NCI-H1417 (cell line): Measurements from ENCODE around the gene WDR81.
"Not testable (repeated sequence)": the region's sequence is repeated elsewhere in the genome, so short reads cannot be mapped to it uniquely, and the experiment has no call there.

Source experiments
- DNase-seq, 3 experiments: peaks; one replicate each; lab custom pipeline; 2025; lab: John Stamatoyannopoulos, UW

Gene WDR81

DNA sequence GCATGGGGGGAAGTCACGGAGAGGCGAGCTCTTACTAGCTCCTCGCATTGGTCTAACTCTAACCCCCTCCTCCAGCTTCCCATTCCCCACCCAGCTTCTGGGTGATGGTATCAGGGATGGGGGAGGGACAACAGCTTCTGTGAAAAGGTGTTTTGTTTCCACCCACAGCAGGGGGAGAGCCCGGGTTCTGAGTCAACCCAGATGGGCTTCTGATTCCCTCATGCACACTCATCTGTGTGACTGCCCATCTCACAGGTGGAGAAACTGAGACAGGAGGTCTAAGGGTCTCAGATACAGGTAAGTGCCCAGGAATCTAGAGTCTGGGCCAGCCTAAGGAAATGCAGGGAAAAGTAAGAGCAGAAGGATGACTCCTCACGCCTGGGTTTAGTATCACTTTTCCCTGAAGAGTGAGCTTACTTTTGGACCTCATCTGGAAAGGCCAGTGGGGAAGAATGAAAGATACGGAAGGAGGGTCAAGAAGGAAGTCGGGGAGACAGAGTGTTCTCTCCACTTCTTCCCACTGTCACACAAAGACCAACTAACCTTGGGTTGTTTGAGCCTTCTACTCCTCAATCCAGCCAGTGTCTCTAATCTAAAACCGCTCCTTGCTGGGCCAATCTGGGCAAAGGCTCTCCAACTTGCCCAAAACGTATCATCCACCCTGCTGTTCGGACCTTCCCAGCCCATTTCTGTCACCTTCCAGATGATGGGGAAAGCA is 11.2 kb upstream of the WDR81 start:
- no peak for DNase-seq

DNA sequence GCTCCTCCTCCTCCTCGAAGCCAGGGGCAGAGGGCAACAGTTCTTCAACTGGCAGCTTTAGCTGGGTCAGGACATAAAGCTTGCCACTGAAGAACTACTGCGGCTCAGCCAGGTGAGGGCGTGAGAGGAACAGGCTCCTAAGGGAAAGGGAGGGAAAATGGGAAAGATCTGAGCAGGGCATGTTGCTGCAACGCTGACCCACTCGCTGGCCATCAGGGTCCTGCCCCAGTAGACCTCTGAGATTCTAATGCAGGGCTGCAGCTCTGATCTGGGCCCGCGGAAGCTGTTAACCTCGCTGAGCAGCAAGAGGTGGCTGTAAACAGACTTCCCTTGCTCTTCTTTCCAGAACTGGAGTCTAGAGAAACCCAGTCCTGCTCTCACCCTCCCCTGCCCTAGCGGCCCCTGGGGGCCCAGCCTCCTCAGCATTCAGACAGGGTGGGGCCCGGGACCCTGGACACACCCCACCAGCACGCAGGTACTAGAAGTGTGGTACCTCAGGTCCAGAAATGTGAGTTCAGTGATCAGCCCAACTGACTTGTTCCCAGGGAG is 10.6 kb upstream of the WDR81 start:
- DNase-seq, result peak in 1 of 3 experiments; percentile 4

DNA sequence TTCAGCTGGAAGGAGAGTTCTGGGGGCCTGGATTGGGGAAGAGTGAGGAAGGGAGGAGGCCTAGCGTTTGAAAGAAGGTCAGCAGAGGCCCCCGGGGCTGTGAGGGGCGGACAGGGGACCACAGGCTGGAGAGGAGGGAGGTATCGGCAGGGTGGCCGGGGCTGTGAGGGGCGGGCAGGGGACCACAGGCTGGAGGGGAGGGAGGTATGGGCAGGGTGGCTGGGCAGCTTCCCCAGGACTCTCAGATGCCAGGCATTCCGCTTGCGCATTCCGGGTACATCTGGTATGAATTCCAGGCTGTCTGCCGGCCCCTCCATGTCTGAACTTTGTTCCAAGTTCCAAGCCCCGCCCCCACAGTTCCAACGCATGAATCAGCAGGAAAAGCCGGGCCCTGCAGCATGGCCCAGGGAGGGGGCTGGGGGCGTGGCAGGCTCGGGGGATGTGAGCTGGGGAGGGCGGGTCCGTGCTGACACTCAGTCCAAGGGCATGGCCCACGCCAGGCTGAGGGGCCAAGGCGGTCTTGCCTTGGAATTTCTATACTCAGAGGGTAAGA is 10.0 kb upstream of the WDR81 start:
- peak in 1 of 3 experiments; percentile 2 for DNase-seq

DNA sequence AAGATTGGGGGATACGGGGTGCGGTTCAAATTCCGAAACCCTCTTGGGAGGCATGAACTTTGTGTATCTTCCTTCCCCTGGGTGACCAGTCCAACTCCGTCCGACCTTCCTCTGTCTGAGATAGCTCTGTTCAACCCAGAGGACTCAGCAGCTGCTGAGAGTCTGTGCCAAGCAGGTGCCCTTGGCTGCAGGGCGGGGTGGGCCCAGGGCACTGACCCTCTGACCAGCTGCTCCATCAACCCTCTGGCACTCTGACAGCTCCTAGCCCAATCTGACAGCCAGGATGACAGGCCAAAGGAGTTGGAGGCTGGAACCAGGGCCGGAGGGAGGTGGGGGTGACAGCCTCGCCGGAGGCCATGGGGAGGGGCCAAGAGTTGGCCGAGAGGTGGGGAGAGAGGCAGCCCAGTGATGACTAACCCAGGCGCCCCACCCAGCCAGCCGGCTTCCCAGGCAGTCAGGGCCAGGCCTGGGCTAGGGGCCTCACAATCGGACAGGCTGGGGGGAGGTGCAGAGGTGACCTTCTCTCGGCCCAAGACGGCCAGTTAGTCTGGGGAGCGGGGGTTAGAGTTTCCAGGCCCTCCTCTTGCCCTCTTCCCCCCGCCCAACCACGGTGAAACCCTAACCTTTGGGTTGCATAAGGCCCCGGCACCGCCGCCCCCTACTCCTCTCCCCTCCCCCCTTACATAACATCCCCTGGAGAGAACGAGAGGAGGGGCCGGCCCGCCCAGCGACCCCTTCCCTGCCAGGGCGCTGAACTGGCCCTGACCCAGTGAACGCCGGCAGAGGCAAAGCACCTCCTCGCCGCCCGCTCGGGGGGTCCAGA is 9.3 kb upstream of the WDR81 start:
- no peak for DNase-seq

DNA sequence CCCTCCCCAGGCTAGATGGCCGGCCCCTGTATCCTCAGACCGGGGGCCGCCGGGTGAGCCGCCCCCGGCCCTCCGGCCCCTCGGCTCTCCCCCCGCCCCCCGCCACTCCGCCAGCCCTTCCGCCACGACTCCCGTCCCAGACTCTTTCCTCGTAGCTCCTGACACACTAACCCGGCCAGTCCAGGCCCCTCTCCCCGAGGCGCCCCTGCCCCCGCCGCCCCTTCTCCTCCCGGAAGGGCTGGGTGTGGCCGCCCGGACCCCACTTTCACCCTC is 8.8 kb upstream of the WDR81 start:
- no peak for DNase-seq

DNA sequence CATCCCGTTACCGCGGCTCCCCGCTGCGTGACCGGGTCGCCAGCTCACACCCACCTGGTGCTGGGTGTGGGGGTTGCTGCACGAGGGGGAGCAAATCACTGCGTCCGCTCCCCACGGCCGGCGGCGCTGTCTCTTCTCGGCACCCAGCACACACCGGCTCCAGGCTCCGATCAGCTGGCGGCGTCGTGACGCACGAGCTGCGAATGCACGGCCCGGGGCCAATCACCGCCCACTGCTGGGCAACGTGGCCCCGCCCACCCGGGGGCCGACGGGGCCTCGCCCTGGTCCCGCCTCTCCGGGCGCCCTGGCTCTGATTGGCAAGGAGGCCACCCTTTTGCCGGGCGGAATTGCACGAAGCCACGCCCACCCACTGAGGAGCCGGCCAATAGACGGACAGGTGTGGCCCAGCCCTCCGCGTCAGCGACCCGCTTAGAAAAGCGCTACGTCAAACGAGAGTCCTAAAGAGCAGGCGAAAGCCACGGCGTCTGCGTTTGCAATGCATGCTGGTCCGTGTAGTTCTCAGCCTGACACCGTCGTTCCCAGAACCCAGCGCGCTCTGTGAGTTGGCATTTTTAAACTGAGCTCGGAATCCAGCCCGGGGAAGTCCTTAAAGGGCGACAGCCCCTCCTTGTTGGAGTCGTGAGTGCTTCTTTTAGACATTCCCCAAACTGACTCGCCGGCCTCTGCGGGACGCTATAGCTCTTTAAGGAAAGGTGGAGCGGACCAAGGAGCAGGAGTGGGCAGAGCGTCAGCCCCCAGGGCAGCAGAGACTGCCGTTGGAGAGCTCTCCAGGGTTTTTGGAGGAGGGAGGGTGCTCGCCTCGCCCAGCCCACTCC is 8.2 kb upstream of the WDR81 start:
- DNase-seq, result peak; percentile 96 to 99 (median 98)

DNA sequence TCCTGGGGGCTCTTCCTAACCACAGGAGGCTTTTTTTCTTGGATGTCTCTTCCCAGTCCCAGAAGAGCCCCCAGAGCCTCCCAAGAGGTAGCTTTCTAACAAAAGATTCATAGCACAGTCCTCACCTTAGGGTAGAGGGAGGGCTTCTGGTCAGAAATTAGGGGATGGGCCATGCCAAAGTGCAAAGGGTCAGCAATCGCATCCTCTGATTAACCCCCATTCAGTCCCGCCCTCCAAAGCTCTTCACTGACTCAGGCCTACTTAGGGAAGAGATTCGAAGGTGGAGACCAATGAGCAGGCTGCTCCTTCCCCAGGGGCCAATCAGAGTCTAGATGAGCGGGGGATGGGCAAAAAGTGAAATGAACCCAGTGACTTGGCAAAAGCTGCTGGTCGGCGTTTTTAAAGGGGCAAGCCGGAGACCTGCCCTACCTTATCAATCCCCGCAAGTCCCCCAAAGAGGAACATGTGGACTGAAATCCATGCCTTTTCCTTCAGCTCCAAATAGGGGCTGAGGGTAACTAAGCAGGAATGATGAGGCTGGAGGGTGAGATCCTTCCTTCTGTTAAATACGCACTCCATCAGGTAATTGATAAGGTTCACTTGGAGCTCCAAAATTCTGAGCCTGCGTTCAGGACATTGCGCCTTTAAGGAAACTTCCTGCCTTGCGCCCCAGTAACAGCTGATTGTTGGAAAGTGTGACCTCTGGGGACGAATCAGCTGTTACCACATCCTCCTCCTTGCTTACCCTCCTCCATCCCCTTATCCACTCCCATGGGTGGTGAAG is 7.4 kb upstream of the WDR81 start:
- peak; percentile 90 to 98 (median 93) for DNase-seq

DNA sequence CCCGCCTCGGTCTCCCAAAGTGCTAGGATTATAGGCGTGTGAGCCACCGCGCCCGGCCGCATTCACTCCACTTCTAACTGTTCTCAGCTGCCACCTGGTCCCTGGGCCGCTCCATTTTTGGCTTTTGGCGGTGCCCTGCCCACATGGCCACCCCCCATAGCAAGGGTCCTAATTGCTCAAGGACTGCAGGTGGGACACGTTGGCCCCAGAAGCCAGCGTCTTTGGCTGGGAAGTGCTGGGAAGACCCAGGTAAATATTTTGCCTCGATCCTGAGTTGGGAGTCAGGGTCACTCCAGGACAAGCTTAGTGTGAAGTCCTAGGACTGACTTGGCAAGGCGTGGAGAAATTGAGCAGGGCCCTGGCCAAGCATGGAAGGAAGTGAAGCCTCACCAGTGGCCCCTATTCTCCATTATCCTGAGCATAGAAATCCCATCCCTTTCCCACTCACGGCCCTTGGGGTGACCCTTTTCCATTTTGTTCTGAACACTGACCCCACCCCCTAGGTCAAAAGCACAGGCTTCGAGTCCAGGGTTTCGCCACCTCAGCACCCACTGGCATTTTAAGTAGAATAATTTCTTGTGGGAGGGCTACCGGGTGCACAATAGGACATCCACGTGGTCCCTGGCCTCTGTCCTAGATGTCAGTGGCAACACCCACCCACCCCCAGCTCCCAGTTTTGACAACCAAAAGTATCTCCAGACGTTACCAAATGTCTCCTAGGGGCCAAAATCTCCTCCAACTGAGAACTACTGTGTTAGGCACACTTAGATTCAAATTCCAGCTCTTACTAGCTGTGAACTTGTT is 5.9 kb upstream of the WDR81 start:
- no peak for DNase-seq

DNA sequence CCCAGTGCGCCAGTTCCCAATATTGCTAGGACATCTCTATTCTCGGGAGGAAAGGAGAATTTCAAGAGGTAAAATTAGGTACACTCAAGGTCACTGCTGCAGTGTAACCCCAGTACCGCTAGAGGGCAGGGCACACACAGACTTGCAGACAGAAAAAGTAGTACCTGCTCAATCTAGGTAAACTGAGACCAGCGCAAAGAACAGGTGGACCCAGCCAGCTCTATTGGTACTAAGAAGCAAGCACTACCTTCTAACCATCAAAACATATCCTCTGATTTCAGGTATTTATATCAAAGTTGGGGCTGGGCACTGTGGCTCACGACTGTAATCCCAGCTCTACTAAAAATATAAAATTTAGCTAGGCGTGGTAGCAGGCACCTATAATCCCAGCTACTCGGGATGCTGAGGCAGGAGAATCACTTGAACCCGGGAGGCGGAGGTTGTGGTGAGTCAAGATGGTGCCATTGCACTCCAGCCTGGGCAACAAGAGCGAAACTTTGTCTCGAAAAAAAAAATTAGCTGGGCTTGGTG is 3.6 kb upstream of the WDR81 start:
- DNase-seq, result peak; percentile 26 to 63 (median 37)

DNA sequence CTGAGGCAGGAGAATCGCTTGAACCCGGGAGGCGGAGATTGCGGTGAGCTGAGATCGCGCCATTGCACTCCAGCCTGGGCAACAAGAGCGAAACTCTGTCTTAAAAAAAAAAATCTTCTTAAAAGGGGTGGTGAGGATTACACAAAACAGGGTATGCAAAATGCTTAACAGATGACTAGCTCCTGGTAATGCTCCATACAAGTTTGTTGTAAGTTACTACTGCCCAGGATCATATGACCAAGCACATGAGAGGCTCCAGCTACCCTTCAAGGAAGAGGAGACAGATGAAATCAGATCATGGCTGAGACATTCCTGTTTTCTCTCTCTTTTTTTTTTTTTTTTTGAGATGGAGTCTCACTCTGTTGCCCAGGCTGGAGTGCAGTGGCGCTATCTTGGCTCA is 2.5 kb upstream of the WDR81 start:
- not testable (repeated sequence) for DNase-seq

DNA sequence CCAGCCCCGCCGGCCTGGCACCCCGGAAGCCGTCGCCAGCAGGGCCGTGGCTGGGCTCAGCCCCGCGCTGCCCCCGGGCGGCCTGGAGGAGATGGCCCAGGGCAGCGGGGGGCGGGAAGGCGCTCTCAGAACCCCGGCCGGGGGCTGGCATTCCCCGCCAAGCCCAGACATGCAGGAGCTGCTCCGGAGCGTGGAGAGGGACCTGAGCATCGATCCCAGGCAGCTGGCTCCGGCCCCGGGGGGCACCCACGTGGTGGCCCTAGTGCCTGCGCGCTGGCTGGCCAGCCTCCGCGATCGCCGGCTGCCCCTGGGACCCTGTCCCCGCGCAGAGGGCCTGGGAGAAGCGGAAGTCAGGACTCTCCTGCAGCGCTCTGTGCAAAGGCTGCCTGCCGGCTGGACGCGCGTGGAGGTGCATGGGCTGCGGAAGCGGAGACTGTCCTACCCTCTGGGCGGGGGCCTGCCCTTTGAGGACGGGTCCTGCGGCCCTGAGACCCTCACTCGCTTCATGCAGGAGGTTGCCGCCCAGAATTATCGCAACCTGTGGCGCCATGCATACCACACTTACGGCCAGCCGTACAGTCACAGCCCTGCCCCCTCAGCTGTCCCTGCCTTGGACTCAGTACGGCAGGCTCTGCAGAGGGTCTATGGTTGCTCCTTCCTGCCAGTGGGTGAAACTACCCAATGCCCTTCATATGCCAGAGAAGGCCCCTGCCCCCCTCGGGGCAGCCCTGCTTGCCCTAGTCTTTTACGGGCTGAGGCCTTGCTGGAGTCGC is 551 bp downstream of the WDR81 start:
- peak in 1 of 3 experiments; percentile 57 for DNase-seq

DNA sequence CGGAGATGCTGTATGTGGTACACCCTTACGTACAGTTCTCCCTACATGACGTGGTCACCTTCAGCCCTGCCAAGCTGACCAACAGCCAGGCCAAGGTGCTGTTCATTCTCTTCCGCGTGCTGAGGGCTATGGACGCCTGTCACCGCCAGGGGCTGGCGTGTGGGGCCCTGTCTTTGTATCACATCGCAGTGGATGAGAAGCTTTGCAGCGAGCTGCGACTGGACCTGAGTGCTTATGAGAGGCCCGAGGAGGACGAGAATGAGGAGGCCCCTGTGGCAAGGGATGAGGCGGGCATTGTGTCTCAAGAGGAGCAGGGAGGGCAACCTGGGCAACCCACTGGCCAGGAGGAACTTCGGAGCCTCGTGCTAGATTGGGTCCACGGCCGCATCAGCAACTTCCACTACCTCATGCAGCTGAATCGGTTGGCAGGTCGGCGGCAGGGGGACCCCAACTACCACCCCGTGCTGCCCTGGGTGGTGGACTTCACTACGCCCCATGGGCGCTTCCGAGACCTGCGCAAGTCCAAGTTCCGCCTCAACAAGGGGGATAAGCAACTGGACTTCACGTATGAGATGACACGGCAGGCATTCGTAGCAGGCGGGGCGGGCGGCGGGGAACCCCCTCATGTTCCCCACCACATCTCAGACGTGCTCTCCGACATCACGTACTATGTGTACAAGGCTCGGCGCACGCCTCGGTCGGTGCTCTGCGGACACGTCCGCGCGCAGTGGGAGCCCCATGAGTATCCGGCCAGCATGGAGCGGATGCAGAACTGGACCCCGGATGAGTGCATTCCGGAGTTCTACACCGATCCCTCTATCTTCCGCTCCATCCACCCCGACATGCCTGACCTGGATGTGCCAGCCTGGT is 1.4 kb downstream of the WDR81 start:
- DNase-seq, result no peak

DNA sequence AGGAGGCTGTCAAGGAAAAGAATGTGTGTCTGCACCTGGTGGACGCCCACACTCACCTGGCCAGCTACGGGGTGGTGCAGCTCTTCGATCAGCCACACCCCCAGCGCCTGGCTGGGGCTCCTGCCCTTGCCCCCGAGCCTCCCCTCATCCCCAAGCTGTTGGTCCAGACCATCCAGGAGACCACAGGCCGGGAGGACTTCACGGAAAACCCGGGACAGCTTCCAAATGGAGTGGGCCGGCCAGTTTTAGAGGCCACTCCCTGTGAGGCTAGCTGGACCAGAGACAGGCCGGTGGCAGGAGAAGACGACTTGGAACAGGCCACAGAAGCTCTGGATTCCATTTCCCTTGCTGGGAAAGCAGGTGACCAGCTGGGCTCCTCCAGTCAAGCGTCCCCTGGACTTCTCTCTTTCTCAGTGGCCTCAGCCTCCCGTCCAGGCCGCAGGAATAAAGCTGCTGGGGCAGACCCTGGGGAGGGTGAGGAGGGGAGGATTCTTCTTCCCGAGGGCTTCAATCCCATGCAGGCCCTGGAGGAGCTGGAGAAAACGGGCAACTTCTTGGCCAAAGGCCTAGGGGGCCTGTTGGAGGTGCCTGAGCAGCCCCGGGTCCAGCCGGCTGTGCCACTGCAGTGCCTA is 2.2 kb downstream of the WDR81 start:
- no peak for DNase-seq

DNA sequence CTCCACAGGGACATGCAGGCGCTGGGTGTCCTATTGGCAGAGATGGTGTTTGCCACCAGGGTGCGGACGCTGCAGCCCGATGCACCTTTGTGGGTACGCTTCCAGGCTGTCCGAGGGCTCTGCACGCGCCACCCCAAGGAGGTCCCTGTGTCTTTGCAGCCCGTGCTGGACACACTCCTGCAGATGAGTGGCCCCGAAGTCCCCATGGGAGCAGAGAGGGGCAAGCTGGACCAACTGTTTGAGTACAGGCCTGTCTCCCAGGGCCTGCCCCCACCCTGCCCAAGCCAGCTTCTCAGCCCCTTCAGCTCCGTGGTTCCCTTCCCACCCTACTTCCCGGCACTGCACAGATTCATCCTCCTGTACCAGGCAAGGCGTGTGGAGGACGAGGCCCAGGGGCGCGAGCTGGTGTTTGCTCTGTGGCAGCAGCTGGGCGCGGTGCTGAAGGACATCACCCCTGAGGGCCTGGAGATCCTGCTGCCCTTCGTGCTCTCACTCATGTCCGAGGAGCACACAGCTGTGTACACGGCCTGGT is 2.8 kb downstream of the WDR81 start:
- no peak for DNase-seq

DNA sequence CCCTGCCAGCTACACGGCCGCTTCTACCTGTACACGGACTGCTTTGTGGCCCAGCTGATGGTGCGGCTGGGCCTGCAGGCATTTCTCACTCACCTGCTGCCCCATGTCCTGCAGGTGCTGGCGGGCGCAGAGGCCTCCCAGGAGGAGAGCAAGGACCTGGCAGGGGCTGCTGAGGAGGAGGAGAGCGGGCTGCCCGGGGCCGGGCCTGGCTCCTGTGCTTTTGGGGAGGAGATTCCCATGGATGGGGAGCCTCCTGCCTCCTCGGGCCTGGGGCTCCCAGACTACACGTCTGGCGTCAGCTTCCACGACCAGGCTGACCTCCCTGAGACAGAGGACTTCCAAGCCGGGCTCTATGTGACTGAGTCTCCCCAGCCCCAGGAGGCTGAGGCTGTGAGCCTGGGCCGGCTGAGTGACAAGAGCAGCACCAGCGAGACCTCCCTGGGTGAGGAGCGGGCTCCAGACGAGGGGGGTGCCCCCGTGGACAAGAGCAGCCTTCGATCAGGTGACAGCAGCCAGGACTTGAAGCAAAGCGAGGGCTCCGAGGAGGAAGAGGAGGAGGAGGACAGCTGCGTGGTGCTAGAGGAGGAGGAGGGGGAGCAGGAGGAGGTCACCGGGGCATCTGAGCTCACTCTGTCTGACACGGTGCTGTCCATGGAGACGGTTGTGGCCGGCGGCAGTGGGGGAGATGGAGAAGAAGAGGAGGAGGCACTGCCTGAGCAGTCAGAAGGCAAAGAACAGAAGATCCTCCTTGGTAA is 3.5 kb downstream of the WDR81 start:
- DNase-seq, result no peak

DNA sequence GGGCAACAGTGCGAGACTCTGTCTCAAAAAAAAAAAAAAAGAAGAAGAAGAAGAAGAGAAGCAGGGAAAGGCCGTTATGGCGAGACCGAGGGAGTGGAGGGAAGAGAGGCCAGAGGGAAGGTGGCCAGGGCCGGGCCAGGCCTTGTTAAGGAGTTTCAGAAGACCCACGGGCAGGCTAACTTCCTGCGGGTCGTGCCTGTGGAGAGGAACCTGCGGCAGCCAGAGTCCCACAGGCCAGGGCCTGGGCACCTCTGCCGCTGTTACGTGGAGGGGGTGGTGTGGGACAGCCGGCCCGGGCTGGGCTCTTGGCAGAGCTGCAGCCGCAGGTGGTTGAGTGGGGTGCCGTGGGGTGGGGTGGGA is 5.4 kb downstream of the WDR81 start:
- DNase-seq, result no peak
